Measurements from ENCODE around the gene RPS6KA5. TPM values are rescaled to one million over a fixed set of nuclear protein-coding genes. Genes with fewer than 3 reads are reported as not detected.
"Not testable (repeated sequence)": the region's sequence is repeated elsewhere in the genome, so short reads cannot be mapped to it uniquely, and the experiment has no call there.

RPS6KA5 gene
- total RNA-seq, 1 donor from 2014 or later, result 11.3 TPM

GRCh38 chr14:91032248-91032647, 28.2 kb downstream of the RPS6KA5 start:
- H3K27ac ChIP-seq, result no peak overlapping the region
- intact Hi-C loops (cut with DNase I), result no loop called here
- no peak for TF ChIP-seq CTCF (IDR thresholded peaks at IDR 0.05)
- H3K4me1 ChIP-seq, result peaks cover 7% of the 10 kb centered on the region
- ATAC-seq (no peak), DNase-seq (no peak)
- no peaks in the 10 kb centered on the region for H3K36me3 ChIP-seq
- no peaks in the 10 kb centered on the region for H3K9me3 ChIP-seq
- H3K4me3 ChIP-seq, result no peak overlapping the region
- no peaks in the 10 kb centered on the region for H3K27me3 ChIP-seq (ENCODE audit: low read depth)

GRCh38 chr14:91031666-91032065, 28.8 kb downstream of the RPS6KA5 start:
- H3K9me3 ChIP-seq, result no peaks in the 10 kb centered on the region
- TF ChIP-seq CTCF (IDR thresholded peaks at IDR 0.05), result no peak
- H3K36me3 ChIP-seq, result no peaks in the 10 kb centered on the region
- intact Hi-C loops (cut with DNase I), result no loop called here
- no peak overlapping the region for H3K27ac ChIP-seq
- H3K4me1 ChIP-seq, result peaks cover 7% of the 10 kb centered on the region
- ATAC-seq (no peak), DNase-seq (no peak)
- H3K27me3 ChIP-seq (ENCODE audit: low read depth), result no peaks in the 10 kb centered on the region
- H3K4me3 ChIP-seq, result no peak overlapping the region

- Histone ChIP-seq H3K4me3 (no peak overlapping the region), H3K27me3 (ENCODE audit: low read depth) (no peaks in the 10 kb centered on the region), H3K4me1 (peaks cover 7% of the 10 kb centered on the region), H3K36me3 (no peaks in the 10 kb centered on the region), H3K27ac (no peak overlapping the region), H3K9me3 (no peaks in the 10 kb centered on the region)
- ATAC-seq (no peak), DNase-seq (no peak)
- no peak for TF ChIP-seq CTCF (IDR thresholded peaks at IDR 0.05)
- intact Hi-C loops (cut with DNase I), result no loop called here
Observed at GRCh38 chr14:91029456-91030217, 30.8 kb downstream of the RPS6KA5 start.

GRCh38 chr14:91027561-91027960, 32.9 kb downstream of the RPS6KA5 start:
- Histone ChIP-seq H3K27ac (no peak overlapping the region), H3K4me1 (peaks cover 7% of the 10 kb centered on the region), H3K36me3 (no peaks in the 10 kb centered on the region), H3K27me3 (ENCODE audit: low read depth) (no peaks in the 10 kb centered on the region), H3K4me3 (no peak overlapping the region), H3K9me3 (no peaks in the 10 kb centered on the region)
- intact Hi-C loops (cut with DNase I), result no loop called here
- ATAC-seq (no peak), DNase-seq (no peak)
- TF ChIP-seq CTCF (IDR thresholded peaks at IDR 0.05), result no peak

GRCh38 chr14:91022622-91023028, 37.8 kb downstream of the RPS6KA5 start:
- peak; percentile 67 to 83 for ATAC-seq

GRCh38 chr14:91021991-91022621, 38.3 kb downstream of the RPS6KA5 start:
- Histone ChIP-seq H3K4me3 (peak overlapping the region; percentile 44), H3K4me1 (peaks cover 12% of the 10 kb centered on the region), H3K9me3 (no peaks in the 10 kb centered on the region), H3K27me3 (ENCODE audit: low read depth) (no peaks in the 10 kb centered on the region), H3K36me3 (no peaks in the 10 kb centered on the region), H3K27ac (peak overlapping the region; percentile 76)
- ATAC-seq (peak in 1 of 2 donors; percentile 43), DNase-seq (no peak)
- TF ChIP-seq CTCF (IDR thresholded peaks at IDR 0.05), result no peak
- intact Hi-C loops (cut with DNase I), result no loop called here

More at GRCh38 chr14:91022622-91023028, 37.8 kb downstream of the RPS6KA5 start:
- H3K36me3 ChIP-seq; intact Hi-C loops (cut with DNase I); H3K9me3 ChIP-seq; H3K27me3 ChIP-seq (ENCODE audit: low read depth): not testable (repeated sequence)
- H3K4me3 ChIP-seq, result peak overlapping the region; percentile 44
- peaks cover 12% of the 10 kb centered on the region for H3K4me1 ChIP-seq
- peak overlapping the region; percentile 76 for H3K27ac ChIP-seq
- peak; percentile 44 for DNase-seq
